GM23338 (cell line): ENCODE data around the gene CXCR3. TPM values are rescaled to one million over a fixed set of nuclear protein-coding genes. Genes with fewer than 3 reads are reported as not detected.
"Not testable (repeated sequence)": the region's sequence is repeated elsewhere in the genome, so short reads cannot be mapped to it uniquely, and the experiment has no call there.

Experiments used
- ATAC-seq: fragments of 200-7000 bp; cut with Tn5 transposase; 3 replicates; pipeline ENCODE4 v1.9.1; 2020
- DNase-seq: peaks from one replicate; pipeline ENCODE4 v3.0.0-alpha.2; 2015; ENCODE audit warnings: low spot score
- H2AFZ ChIP-seq: fragments of 200-600 bp; sonication (generic); 2 replicates; pipeline ENCODE4 v1.8.0; 2016; ENCODE audit warnings: antibody characterized with exemption, mild to moderate bottlenecking, moderate library complexity
- H3F3A ChIP-seq: fragments of 200-600 bp; sonication (generic); replicated peaks from 2 replicates; pipeline ENCODE4 v1.8.0; 2017; ENCODE audit warnings: antibody characterized with exemption, mixed run types, low read depth
- H3K27ac ChIP-seq: fragments of 200-600 bp; sonication (generic); 2 replicates; pipeline ENCODE4 v1.6.1; 2016; ENCODE audit warnings: low read depth
- H3K27me3 ChIP-seq: fragments of 200-600 bp; sonication (generic); 2 replicates; pipeline ENCODE4 v1.8.0; 2016; ENCODE audit warnings: mild to moderate bottlenecking, mixed run types, moderate library complexity; ENCODE audit not compliant: insufficient read depth
- H3K36me3 ChIP-seq: fragments of 200-600 bp; sonication (generic); 2 replicates; pipeline ENCODE4 v1.8.0; 2016; ENCODE audit warnings: mild to moderate bottlenecking; ENCODE audit not compliant: insufficient read depth
- H3K4me1 ChIP-seq: fragments of 200-600 bp; sonication (generic); 2 replicates; pipeline ENCODE4 v1.8.0; 2016; ENCODE audit warnings: mild to moderate bottlenecking, moderate library complexity; ENCODE audit not compliant: insufficient read depth
- H3K4me2 ChIP-seq: fragments of 200-600 bp; sonication (generic); 2 replicates; pipeline ENCODE4 v1.7.1; 2017; ENCODE audit warnings: mixed run types
- H3K4me3 ChIP-seq: fragments of 200-600 bp; sonication (generic); 2 replicates; pipeline ENCODE4 v1.6.1; 2016; ENCODE audit warnings: mixed run types
- H3K79me2 ChIP-seq: fragments of 200-600 bp; sonication (generic); replicated peaks from 2 replicates; pipeline ENCODE4 v1.8.0; 2017; ENCODE audit warnings: mild to moderate bottlenecking; ENCODE audit not compliant: insufficient read depth
- H3K9me2 ChIP-seq: fragments of 200-600 bp; sonication (generic); 2 replicates; pipeline ENCODE4 v1.8.0; 2017; ENCODE audit not compliant: insufficient read depth
- H4K20me1 ChIP-seq: fragments of 200-600 bp; sonication (generic); replicated peaks from 2 replicates; pipeline ENCODE4 v1.8.0; 2017; ENCODE audit warnings: mild to moderate bottlenecking; ENCODE audit not compliant: insufficient read depth
- H3K27ac Mint-ChIP-seq: 2 replicates; pipeline ENCODE4 v1.8.0; 2020; ENCODE audit warnings: inconsistent platforms, mild to moderate bottlenecking, moderate library complexity, mixed read lengths
- H3K27me3 Mint-ChIP-seq: 3 replicates; pipeline ENCODE4 v1.8.0; 2022; ENCODE audit warnings: low read depth, mild to moderate bottlenecking, moderate library complexity, mixed read lengths, inconsistent platforms; ENCODE audit not compliant: insufficient read depth, poor library complexity
- H3K36me3 Mint-ChIP-seq: 3 replicates; pipeline ENCODE4 v1.8.0; 2021; ENCODE audit warnings: low read depth, mild to moderate bottlenecking, inconsistent platforms, moderate library complexity, mixed read lengths
- H3K4me1 Mint-ChIP-seq: 3 replicates; pipeline ENCODE4 v1.8.0; 2020; ENCODE audit warnings: mild to moderate bottlenecking, inconsistent platforms, mixed read lengths
- H3K4me3 Mint-ChIP-seq: 3 replicates; pipeline ENCODE4 v1.8.0; 2021; ENCODE audit warnings: moderate library complexity, mild to moderate bottlenecking, inconsistent platforms, mixed read lengths
- H3K9me3 Mint-ChIP-seq: 3 replicates; pipeline ENCODE4 v1.8.0; 2020; ENCODE audit warnings: moderate library complexity, mild to moderate bottlenecking, inconsistent platforms, mixed read lengths
- EZH2phosphoT487 ChIP-seq: fragments of 200-600 bp; sonication (generic); IDR thresholded peaks from one replicate; pipeline ENCODE4 v1.8.1; 2018; ENCODE audit warnings: antibody characterized with exemption; ENCODE audit not compliant: unreplicated experiment
- JUNB ChIP-seq: IDR thresholded peaks from one replicate; pipeline ENCODE4 v1.6.1; 2016; ENCODE audit warnings: antibody characterized with exemption; ENCODE audit not compliant: unreplicated experiment
- STAT1 ChIP-seq: IDR thresholded peaks from one replicate; pipeline ENCODE4 v1.6.1; 2016; ENCODE audit warnings: antibody characterized with exemption; ENCODE audit not compliant: unreplicated experiment
- ZNF331 ChIP-seq: fragments of 250-450 bp; sonication (Bioruptor Pico); IDR thresholded peaks from 2 replicates; pipeline ENCODE4 v1.5.0; 2020; ENCODE audit warnings: low read depth, mild to moderate bottlenecking, moderate library complexity
- polyA plus RNA-seq: library from polyadenylated mRNA; unstranded; fragments of >200 nt; fragmentation: Nextera tagmentation; extraction: Ambion mirVana; gene quantifications from 2 replicates; pipeline ENCODE4 v1.2.1, GENCODE V29; 2016
- total RNA-seq: library from RNA; depleted of rRNA; stranded (reverse); fragments of >200 nt; shearing (Covaris generic); gene quantifications from 2 replicates; pipeline ENCODE4 v1.2.3, GENCODE V29; 2014; rRNA removed
- TF ChIP-seq, protein P1 (sequence below): fragments of 250-450 bp; sonication (Bioruptor Pico); IDR thresholded peaks from 2 replicates; pipeline ENCODE4 v1.5.0; 2020; ENCODE audit warnings: mild to moderate bottlenecking, moderate library complexity

Gene CXCR3
- total and polyA plus RNA-seq, 2 experiments from 2014 or later, result not detected

DNA sequence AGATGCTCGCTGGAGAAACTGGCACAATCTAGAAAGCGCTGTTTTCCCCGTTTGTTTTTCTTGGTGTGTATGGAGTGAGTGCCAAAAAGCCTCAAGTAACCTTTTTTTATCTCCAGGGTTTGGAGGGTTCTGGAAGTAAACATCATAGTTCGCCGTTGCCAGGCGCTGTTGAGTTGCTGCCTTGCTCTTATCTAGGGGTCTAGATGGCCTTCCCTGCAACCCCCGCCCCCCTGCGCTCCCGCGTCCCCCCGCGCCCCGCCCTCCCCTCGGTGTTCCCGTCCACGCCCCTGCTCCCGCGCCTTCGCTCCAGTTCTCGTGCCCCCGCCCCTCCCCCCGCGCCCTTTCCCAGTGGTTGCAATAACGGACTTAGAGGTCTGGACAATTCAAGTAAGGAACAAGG, 40.6 kb downstream of the CXCR3 start (continued):
- TF ChIP-seq, protein P1, sequence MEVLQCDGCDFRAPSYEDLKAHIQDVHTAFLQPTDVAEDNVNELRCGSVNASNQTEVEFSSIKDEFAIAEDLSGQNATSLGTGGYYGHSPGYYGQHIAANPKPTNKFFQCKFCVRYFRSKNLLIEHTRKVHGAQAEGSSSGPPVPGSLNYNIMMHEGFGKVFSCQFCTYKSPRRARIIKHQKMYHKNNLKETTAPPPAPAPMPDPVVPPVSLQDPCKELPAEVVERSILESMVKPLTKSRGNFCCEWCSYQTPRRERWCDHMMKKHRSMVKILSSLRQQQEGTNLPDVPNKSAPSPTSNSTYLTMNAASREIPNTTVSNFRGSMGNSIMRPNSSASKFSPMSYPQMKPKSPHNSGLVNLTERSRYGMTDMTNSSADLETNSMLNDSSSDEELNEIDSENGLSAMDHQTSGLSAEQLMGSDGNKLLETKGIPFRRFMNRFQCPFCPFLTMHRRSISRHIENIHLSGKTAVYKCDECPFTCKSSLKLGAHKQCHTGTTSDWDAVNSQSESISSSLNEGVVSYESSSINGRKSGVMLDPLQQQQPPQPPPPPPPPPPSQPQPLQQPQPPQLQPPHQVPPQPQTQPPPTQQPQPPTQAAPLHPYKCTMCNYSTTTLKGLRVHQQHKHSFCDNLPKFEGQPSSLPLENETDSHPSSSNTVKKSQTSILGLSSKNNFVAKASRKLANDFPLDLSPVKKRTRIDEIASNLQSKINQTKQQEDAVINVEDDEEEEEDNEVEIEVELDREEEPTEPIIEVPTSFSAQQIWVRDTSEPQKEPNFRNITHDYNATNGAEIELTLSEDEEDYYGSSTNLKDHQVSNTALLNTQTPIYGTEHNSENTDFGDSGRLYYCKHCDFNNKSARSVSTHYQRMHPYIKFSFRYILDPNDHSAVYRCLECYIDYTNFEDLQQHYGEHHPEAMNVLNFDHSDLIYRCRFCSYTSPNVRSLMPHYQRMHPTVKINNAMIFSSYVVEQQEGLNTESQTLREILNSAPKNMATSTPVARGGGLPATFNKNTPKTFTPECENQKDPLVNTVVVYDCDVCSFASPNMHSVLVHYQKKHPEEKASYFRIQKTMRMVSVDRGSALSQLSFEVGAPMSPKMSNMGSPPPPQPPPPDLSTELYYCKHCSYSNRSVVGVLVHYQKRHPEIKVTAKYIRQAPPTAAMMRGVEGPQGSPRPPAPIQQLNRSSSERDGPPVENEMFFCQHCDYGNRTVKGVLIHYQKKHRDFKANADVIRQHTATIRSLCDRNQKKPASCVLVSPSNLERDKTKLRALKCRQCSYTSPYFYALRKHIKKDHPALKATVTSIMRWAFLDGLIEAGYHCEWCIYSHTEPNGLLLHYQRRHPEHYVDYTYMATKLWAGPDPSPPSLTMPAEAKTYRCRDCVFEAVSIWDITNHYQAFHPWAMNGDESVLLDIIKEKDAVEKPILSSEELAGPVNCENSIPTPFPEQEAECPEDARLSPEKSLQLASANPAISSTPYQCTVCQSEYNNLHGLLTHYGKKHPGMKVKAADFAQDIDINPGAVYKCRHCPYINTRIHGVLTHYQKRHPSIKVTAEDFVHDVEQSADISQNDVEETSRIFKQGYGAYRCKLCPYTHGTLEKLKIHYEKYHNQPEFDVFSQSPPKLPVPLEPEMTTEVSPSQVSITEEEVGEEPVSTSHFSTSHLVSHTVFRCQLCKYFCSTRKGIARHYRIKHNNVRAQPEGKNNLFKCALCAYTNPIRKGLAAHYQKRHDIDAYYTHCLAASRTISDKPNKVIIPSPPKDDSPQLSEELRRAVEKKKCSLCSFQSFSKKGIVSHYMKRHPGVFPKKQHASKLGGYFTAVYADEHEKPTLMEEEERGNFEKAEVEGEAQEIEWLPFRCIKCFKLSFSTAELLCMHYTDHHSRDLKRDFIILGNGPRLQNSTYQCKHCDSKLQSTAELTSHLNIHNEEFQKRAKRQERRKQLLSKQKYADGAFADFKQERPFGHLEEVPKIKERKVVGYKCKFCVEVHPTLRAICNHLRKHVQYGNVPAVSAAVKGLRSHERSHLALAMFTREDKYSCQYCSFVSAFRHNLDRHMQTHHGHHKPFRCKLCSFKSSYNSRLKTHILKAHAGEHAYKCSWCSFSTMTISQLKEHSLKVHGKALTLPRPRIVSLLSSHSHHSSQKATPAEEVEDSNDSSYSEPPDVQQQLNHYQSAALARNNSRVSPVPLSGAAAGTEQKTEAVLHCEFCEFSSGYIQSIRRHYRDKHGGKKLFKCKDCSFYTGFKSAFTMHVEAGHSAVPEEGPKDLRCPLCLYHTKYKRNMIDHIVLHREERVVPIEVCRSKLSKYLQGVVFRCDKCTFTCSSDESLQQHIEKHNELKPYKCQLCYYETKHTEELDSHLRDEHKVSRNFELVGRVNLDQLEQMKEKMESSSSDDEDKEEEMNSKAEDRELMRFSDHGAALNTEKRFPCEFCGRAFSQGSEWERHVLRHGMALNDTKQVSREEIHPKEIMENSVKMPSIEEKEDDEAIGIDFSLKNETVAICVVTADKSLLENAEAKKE (CRISPR knock-in tag), result no peak

DNA sequence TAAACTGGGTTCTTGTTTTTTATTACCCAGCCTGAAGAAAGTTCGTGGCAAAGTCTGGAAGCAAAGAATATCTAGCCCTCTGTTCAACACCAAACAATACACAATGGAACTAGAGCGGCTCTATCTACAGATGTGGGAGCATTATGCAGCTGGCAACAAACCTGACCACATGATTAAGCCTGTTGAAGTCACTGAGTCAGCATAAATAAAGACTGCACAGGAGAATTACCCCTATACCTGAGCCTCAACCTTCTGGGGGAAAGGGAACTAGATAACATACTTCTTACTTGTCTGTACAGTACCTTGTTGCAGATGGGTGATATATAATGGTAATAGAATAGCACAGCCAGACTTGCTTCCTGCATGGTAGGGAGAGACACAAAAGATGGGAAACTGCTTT, 44.7 kb downstream of the CXCR3 start:
- no peak for ATAC-seq
- peaks cover 75% of the 10 kb centered on the region for H3K36me3 Mint-ChIP-seq
- peaks cover 17% of the 10 kb centered on the region for H3K36me3 ChIP-seq

DNA sequence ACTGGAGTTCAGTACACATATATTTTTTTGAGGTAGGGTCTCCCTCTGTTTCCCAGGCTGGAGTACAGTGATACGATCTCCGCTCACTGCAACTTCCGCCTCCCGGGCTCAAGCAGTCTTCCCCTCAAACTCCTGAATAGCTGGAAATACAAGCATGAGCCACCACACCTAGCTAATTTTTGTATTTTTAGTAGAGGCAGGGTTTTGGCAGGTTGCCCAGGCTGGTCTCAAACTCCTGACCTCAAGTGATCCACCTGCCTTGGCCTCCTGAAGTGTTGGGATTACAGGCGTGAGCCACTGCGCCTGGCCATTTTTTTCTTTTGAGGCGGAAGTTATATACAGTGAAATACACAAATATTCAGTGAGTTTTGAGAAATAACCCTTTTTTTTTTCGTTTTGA, 46.9 kb downstream of the CXCR3 start:
- ATAC-seq, H3K4me1 Mint-ChIP-seq, H3K9me2 ChIP-seq, H3K27me3 ChIP-seq, H3K4me3 ChIP-seq, H3K79me2 ChIP-seq, H3K4me2 ChIP-seq, H3K27me3 Mint-ChIP-seq, H2AFZ ChIP-seq, H3K4me3 Mint-ChIP-seq, H3F3A ChIP-seq, H4K20me1 ChIP-seq, H3K9me3 Mint-ChIP-seq, DNase-seq, H3K4me1 ChIP-seq, H3K27ac Mint-ChIP-seq, H3K27ac ChIP-seq: not testable (repeated sequence)
- H3K36me3 Mint-ChIP-seq, result peaks cover 81% of the 10 kb centered on the region
- peaks cover 34% of the 10 kb centered on the region for H3K36me3 ChIP-seq

More for the DNA sequence above, 44.7 kb downstream of the CXCR3 start:
- no peak overlapping the region for H3K27ac Mint-ChIP-seq
- H3K4me3 ChIP-seq, result no peak overlapping the region
- H3K4me2 ChIP-seq, result no peak overlapping the region
- TF ChIP-seq ZNF331 (CRISPR knock-in tag), result no peak
- TF ChIP-seq EZH2phosphoT487, result no peak
- TF ChIP-seq STAT1, result no peak
- no peak for TF ChIP-seq JUNB
- H2AFZ ChIP-seq, result no peak overlapping the region
- no peaks in the 10 kb centered on the region for H3F3A ChIP-seq
- H3K27me3 ChIP-seq, result no peaks in the 10 kb centered on the region
- no peaks in the 10 kb centered on the region for H3K9me2 ChIP-seq
- 0 out of 2 replicates have a peak, but pooled peaks cover 3% of the 10 kb centered on the region for H3K79me2 ChIP-seq
- H3K4me1 Mint-ChIP-seq, result peaks cover 5% of the 10 kb centered on the region; the same call in 2 of the 3 replicates
- no peak overlapping the region for H3K4me3 Mint-ChIP-seq
- H3K9me3 Mint-ChIP-seq, result no peaks in the 10 kb centered on the region
- no peak for DNase-seq
- no peaks in the 10 kb centered on the region for H3K4me1 ChIP-seq
- no peaks in the 10 kb centered on the region for H4K20me1 ChIP-seq
- peaks cover 7% of the 10 kb centered on the region for H3K27me3 Mint-ChIP-seq
- H3K27ac ChIP-seq, result no peak overlapping the region

Other genes with a start within 250 kb of the CXCR3 start
- 128 and 163 TPM in 2 replicates for gene OGT, start 85.4 kb downstream of the CXCR3 start, total RNA-seq
- 35.5 and 43.3 TPM in 2 replicates for gene OGT, start 85.4 kb downstream of the CXCR3 start, polyA plus RNA-seq
- 1.5 and 2.7 TPM in 2 replicates for gene GCNA, start 40.1 kb downstream of the CXCR3 start, total RNA-seq
- gene GCNA, start 40.1 kb downstream of the CXCR3 start, polyA plus RNA-seq, result 0.63 and 1.2 TPM in 2 replicates
- not detected in 2 replicates for gene CXorf49, start 99.8 kb upstream of the CXCR3 start, total RNA-seq
- not detected in 2 replicates for gene CXorf49, start 99.8 kb upstream of the CXCR3 start, polyA plus RNA-seq
- not detected in 2 replicates for gene CXorf49B, start 144.8 kb upstream of the CXCR3 start, total RNA-seq
- gene CXorf49B, start 144.8 kb upstream of the CXCR3 start, polyA plus RNA-seq, result not detected in 2 replicates